CD4-positive, alpha-beta T cell treated with Interleukin-4 for 1 hour (primary cell): Measurements from ENCODE around the gene GALK1.
A peak's percentile ranks its signal among the peaks of the same experiment; 100 is the strongest.

ENCODE experiments used
- DNase-seq, 2 donors: peaks; one replicate each; pipeline ENCODE4 v3.0.0-alpha.2; 2020 to 2022

GALK1 gene

GRCh38 chr17:75783803-75784472 lies 18.9 kb upstream of the GALK1 start:
- no peak for DNase-seq

DNA sequence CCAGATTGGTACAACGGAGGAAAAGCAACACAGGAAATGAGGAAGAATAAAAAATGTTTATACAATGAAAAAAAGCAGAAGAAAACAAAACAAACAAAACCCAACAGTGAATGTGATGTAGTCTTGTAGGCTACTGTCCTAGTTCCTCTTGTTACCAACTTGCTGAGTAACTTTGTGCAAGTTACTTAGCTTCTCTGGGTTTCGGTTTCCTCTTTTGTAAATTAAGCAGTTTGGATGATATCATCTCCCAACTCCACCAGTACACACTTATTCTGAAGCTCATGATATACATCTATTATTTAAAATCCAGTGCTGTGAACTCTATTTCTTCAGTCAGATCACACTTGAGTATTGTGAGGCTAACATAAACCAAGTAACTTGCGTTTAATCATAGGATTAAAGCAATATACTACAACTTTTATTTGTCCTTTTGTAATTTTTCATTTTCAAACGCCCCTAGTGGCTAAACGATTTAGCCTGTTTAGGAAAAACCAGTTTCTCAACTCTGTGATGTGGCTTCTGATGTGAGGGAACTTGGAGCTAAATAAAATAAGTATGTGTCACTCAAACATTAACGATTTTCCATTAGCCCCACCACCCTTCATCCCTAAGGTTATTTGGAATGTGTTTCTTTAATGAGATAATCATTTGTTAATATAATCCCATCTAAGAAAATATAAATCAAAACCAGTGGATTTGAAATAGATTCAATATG lies 18.2 kb upstream of the GALK1 start:
- DNase-seq: peak in 1 of 2 donors; percentile 81

DNA sequence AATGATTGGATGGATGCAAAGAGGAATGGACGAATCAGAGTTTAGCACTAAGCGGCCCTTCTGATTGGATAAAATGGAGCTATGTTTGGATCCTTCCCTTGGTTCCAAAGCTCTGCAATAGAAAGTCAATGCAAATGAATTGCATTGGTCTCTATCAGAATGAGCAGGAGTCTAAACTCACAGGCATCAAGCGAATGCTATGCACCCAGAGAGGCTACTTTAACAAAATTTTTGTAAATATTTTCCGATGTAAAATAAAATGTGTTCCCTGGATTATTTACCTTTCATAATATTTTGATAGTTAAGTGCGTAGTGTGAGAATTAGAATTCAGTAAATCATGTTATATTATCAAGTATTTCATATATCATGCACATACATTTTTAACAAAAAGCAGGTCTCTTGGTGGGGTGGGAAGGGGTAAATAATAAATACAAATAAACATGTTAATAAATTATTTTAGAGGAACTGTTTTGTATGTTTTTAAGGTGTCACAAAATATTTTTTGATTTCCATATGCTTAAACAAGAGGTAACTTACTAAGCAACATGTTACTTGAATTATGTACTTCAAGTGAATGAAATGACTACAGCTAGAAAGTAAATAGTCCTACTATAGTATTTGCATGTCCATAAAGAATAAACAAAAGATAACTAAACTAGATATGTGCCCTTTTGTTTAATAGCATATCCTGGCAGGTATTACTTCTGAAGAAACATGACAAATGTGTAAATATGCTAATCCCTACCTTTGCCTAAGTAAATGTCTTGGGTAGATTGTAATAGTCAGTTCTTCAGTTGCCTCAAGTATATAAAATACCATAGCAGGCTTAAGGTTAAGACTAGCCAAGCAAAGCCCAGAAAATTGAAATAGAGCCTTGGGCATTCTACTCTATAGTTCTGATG lies 15.2 kb upstream of the GALK1 start:
- DNase-seq: no peak

- peak; percentile 99 for DNase-seq
Observed at GRCh38 chr17:75779250-75779986, 14.4 kb upstream of the GALK1 start.

GRCh38 chr17:75778861-75779249 lies 13.9 kb upstream of the GALK1 start:
- DNase-seq: peak; percentile 84 to 87

DNA sequence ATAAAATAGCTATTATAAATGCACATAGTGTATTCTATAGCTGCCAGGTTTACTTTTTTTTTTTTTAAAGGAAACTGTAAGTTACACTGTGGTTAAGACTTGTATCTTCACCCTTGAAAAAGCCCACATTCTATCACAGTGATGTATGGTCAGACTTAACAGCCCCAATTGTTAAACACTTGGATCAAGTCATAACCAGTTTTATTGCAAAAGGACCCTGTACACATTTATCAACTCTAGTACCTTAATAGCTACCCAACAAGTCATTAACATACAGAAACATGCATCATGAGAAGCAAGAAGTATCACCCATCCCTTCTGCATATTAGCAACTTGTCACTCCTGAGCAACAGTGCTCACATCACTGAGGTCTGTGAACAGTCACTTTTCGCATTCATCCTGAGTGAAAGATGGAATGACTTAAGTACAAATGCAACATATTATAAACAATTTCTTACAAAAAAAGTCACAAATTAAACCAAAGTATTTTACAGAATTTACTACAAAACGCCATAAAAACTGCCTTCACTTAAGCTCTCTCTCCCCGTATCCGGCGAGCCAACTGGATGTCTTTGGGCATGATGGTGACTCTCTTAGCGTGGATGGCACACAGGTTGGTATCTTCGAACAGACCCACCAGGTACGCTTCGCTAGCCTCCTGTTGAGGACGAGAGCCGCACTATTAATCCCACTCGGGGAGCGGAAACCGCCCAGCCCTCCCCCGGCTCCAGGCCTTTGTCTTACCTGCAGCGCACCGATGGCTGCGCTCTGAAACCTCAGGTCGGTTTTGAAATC lies 13.3 kb upstream of the GALK1 start:
- peak in 1 of 2 donors; percentile 39 for DNase-seq

DNA sequence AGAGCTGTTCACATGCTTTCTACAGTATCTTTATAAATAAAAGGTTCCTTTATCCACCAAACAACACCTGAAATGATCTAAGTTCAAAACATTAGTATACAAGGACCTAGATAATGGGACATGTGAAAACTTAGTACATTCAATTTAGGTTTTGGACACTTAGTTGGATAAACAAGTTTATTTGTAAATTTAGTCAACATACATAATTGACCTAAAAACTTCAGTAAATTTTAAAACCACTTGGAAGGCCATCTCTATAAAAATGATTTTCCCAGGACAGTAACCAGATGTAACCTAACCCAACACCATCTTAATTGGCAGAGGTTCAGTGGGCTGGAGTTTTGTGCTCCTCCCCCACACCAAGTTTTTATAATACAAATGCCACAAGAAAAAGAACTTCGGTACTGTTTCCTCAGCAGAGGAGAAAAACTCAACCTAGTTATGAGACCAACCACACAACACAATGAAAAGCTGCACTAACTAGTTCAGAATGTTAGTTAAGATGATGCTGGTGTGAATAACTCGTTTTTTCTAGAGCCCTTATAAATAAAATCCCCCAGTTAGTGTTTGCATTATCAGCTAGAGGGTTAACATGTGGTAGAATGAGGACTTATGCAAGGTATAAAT lies 12.4 kb upstream of the GALK1 start:
- peak in 1 of 2 donors; percentile 37 for DNase-seq

GRCh38 chr17:75776386-75777295 lies 11.6 kb upstream of the GALK1 start:
- peak; percentile 60 to 64 for DNase-seq

DNA sequence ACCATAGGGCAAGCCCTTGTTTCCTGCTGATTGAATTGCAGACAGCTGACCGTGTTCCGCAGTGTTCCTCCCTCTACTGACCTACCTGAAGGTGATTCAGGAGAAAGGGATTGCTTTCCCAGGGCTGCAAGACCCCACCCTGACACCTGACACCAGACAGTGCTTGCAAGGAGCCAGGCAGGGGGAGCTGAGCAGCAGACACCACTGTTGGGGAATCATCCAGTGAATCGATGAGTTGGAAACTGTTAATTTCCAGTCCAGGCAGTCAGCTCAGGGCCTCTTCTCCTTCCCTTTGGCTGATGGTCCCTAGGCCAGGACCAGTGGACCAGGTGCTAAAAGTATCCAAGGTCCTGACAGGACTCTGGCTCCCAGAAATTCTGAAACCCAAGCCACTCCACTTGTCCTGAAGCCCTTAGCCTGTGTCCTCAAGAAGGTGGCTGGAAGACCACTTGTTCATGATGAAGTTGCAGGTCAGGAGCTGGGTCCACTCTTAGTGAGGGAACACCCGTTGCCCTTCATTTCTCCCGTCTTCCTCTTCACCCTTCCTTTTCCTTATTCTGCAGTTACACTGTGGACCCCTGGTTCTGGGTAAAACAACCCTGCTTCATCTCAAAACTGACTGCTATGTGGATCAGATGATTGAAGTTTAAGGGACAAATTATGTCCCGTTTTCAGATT lies 10.1 kb upstream of the GALK1 start:
- DNase-seq: peak in 1 of 2 donors; percentile 44

- DNase-seq: no peak
Observed at GRCh38 chr17:75774471-75774990, 9.5 kb upstream of the GALK1 start.

DNA sequence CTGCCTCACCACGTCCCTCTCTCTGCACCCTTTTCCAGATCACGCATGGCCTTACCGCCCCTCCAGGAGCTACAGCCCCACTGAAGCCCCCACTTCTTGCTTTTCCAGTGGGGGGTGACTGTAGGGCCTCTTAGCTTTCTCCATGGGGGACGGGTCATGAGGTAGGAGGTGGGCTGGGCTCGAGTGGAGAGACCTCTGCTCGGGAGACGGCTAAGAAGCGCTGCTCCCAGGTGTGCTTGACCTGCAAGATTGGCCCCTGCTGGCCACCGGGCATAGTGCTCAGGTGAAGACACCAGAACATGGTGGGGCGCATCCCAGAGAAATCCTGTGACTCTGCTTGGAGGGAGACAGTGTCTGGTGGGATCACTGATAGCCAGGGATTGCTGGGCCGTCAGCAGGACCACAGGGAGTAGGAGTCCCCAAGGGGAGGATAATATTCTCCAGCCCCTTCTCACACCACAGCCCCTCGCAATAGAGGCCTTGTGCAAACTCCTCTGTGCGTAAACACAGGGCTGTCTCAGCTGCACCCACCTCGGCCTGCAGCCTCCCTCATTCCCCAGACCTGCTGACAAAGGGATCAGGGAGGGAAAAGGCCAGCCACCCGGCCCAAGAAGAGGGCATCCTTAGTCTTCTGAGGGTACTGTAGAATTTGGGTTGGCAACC lies 8.9 kb upstream of the GALK1 start:
- no peak for DNase-seq

- DNase-seq: no peak
Observed at GRCh38 chr17:75773121-75773807, 8.3 kb upstream of the GALK1 start.

DNA sequence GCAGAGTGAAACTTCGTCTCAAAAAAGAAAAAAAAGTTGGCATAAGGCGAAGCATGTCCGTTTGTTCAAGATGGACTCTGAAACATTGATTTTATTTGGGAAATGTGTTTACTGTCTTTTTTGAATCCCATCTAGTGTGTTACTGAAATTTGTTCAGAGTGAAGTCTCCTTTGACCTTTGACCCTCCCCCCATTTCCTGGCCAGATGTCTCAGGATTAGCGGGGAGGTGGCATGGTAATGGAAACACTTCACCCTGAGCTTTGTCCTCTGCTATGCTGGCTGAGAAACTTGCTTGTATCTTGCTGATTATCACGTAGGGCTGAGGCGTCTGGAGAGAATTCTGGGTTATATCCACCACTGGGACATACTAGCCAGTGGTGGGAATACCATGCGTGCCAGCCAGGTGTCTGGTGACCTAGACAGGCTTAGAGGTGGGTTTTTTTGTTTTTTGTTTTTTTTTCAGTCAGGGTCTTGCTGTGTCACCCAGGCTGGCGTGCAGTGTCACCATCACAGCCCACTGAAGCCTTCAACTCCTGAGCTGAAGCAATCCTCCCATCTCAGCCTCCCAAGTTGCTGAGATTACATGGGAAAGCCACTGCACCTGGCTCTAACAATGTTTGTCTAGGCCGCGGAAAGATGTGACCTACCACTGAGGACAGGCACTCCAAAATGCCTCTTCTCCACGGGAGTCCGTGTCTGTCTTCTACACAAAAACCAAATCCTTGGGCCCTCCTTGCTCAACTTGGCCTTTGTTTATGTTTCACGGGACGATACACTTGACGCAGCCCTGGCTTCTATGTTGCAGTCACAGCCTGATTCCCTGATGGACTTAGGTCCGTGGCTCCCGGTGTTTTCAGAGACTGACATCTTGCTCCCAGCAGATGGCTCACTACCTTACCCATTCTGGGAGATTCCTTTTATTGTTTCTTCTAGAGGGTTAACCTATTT lies 6.6 kb upstream of the GALK1 start:
- no peak for DNase-seq

- no peak for DNase-seq
Observed at GRCh38 chr17:75769536-75769935, 4.5 kb upstream of the GALK1 start.

GRCh38 chr17:75767881-75768280 lies 2.9 kb upstream of the GALK1 start:
- DNase-seq: no peak

DNA sequence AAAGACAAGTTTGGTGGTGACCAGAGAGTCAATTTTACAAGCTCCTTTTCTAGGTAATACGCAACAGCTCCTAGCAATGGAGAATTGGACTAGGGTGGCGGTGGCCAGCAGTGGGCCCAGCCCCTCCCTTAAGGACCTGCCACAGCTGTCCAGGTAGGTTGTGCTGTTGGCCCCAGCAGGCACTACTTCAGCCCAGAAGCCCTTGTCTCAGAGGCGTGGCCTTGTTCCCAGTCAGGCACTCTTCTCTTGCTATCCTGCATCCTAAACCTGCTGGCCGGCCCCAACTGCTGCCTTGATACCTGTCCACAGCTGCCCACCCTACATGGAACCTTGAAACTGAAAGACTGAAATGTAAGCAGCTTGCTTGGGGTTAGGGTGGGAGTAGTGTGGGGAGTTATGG lies 989 bp upstream of the GALK1 start:
- DNase-seq: no peak

DNA sequence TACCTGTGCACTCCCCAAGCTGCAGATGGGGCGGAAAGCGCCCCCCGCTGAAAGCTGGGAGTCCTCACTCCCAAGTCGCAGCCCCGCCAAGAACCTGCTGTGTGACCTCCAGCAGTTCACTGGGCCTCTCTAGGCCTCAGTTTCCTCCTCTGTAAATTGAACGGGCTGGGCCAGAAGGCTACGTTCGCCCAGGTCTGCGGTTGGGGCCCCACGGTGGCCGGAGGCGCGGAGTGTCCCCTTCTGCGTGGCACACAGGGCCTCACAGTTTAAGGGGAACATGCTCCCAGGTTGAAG lies 628 bp downstream of the GALK1 start:
- no peak for DNase-seq
